Progenitor cell of endocrine pancreas (in vitro differentiated cells): ENCODE data around the gene GRIP1. TPM values are rescaled to one million over a fixed set of nuclear protein-coding genes. Genes with fewer than 3 reads are reported as not detected.

Experiments
- DNase-seq: peaks from one replicate; pipeline ENCODE4 v3.0.0; 2021; ENCODE audit warnings: low spot score; ENCODE audit not compliant: unreplicated experiment
- H3K27ac Mint-ChIP-seq: 2 replicates; pipeline ENCODE4 v1.8.0; 2021; ENCODE audit warnings: mild to moderate bottlenecking, moderate library complexity, mixed read lengths
- H3K27me3 Mint-ChIP-seq: 2 replicates; pipeline ENCODE4 v1.8.0; 2021; ENCODE audit warnings: mixed read lengths
- H3K36me3 Mint-ChIP-seq: 2 replicates; pipeline ENCODE4 v1.8.0; 2022; ENCODE audit warnings: mixed read lengths; ENCODE audit not compliant: insufficient read depth
- H3K4me1 Mint-ChIP-seq: 2 replicates; pipeline ENCODE4 v1.8.0; 2021; ENCODE audit warnings: low read depth, mixed read lengths
- H3K4me3 Mint-ChIP-seq: 2 replicates; pipeline ENCODE4 v1.8.0; 2021; ENCODE audit warnings: low read depth, mild to moderate bottlenecking, moderate library complexity, mixed read lengths
- H3K9me3 Mint-ChIP-seq: 2 replicates; pipeline ENCODE4 v1.8.0; 2021; ENCODE audit warnings: low read depth, mixed read lengths
- CTCF ChIP-seq: fragments of 200-600 bp; sonication (generic); IDR thresholded peaks from one replicate; pipeline ENCODE4 v1.5.0; 2021; ENCODE audit warnings: antibody characterized with exemption, mild to moderate bottlenecking; ENCODE audit not compliant: unreplicated experiment
- long read RNA-seq: library from polyadenylated mRNA; unstranded; transcript quantifications from one replicate; pipeline ENCODE4 v2.0.0, GENCODE V29; 2020
- total RNA-seq: library from RNA; stranded (reverse); gene quantifications from 2 replicates; pipeline ENCODE4 v1.2.1, GENCODE V29; 2021

The GRIP1 gene
- total RNA-seq: 40.4 and 41.3 TPM in 2 replicates
- long read RNA-seq, partial matches to known transcripts: 12 of 21 reads
- long read RNA-seq, other reads (novel, unspliced or antisense): 8 of 21 reads

- peaks cover 2% of the 10 kb centered on the region for H3K27me3 Mint-ChIP-seq
- H3K4me1 Mint-ChIP-seq: no peaks in the 10 kb centered on the region
- DNase-seq: no peak
- no peaks in the 10 kb centered on the region for H3K9me3 Mint-ChIP-seq
- no peaks in the 10 kb centered on the region for H3K36me3 Mint-ChIP-seq
- no peak within 1 kb of the TSS for H3K4me3 Mint-ChIP-seq
- no peak for TF ChIP-seq CTCF
- no peak within 1 kb of the TSS for H3K27ac Mint-ChIP-seq
Observed at GRCh38 chr12:66678338-66679275, at the start of gene GRIP1. Gene GRIP1, minus strand, starts transcription at chr12:66679076. Its CDS starts 172 bp downstream, at chr12:66678904.

DNA sequence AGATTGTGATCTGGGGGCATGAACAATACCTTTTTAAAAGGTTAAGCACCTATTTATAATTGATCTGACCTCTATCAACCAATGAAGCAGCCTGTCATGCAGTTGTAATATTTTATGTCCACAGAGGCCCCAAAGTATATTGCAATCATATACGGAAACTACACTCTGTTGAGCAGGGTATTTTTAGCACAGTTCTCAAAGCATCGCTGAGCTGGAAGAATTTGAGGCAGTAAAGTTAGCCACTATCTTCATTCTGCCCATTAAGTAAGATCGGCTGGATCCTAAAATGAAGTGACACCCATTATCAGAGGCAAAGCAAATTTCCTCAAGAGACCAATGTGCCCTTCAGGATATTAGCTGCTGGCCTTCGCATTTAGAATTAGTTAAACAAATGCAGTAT lies 47.7 kb upstream of the GRIP1 start:
- no peak for TF ChIP-seq CTCF
- no peaks in the 10 kb centered on the region for H3K4me1 Mint-ChIP-seq
- H3K27me3 Mint-ChIP-seq: no peaks in the 10 kb centered on the region

GRCh38 chr12:66725031-66725430 lies 46.2 kb upstream of the GRIP1 start:
- no peaks in the 10 kb centered on the region for H3K9me3 Mint-ChIP-seq
- H3K36me3 Mint-ChIP-seq: no peaks in the 10 kb centered on the region
- H3K4me3 Mint-ChIP-seq: no peak overlapping the region
- no peaks in the 10 kb centered on the region for H3K4me1 Mint-ChIP-seq
- H3K27me3 Mint-ChIP-seq: no peaks in the 10 kb centered on the region
- DNase-seq: no peak
- no peak for TF ChIP-seq CTCF
- H3K27ac Mint-ChIP-seq: no peak overlapping the region

More for the DNA sequence above, 47.7 kb upstream of the GRIP1 start:
- DNase-seq: no peak
- Mint-ChIP-seq H3K36me3 (no peaks in the 10 kb centered on the region), H3K4me3 (no peak overlapping the region), H3K9me3 (no peaks in the 10 kb centered on the region), H3K27ac (no peak overlapping the region)

DNA sequence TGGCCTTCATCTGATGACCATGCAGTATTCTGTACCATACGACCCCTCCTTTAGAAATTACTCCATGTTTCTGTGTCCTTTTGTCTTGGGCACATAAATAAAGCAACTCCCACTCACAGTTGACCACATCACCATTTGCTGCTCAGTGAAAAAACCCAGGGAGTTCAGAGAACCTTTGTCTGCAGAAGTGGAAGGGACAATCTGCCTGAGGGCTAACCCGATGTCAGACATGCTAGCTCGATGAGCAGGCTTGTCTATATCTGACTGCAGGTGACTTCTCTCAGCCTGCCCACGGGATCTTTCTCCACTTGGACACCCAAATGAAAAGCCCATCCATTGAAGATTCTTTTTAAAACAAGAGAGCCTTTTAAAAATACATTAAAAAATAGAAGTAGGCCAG lies 45.7 kb upstream of the GRIP1 start:
- H3K4me1 Mint-ChIP-seq: no peaks in the 10 kb centered on the region
- no peaks in the 10 kb centered on the region for H3K27me3 Mint-ChIP-seq
- no peak overlapping the region for H3K27ac Mint-ChIP-seq
- H3K4me3 Mint-ChIP-seq: no peak overlapping the region
- no peaks in the 10 kb centered on the region for H3K9me3 Mint-ChIP-seq
- DNase-seq: no peak
- TF ChIP-seq CTCF: no peak
- no peaks in the 10 kb centered on the region for H3K36me3 Mint-ChIP-seq

DNA sequence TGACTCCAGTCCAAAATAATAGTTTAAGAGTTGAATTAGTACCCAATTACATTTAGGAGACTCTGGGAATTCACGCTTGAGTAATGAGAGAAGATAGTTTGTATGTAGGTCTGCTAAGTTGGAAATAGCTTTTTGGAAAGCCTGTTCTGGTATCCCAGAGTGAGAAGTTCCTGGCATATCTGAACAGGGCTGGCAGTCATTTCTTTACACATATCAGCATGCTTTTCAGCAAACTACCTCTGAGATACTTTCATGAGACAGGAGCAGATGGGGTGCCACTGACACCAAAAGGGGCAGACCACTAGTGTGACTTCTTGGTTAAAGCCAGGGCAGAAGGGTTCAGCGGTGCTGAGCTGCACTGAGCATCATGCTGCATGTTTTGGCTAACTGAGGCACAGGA lies 45.1 kb upstream of the GRIP1 start:
- no peaks in the 10 kb centered on the region for H3K4me1 Mint-ChIP-seq
- no peak for DNase-seq
- H3K36me3 Mint-ChIP-seq: no peaks in the 10 kb centered on the region
- H3K9me3 Mint-ChIP-seq: no peaks in the 10 kb centered on the region
- no peak overlapping the region for H3K27ac Mint-ChIP-seq
- H3K27me3 Mint-ChIP-seq: no peaks in the 10 kb centered on the region
- no peak overlapping the region for H3K4me3 Mint-ChIP-seq
- no peak for TF ChIP-seq CTCF
